ENCODE data around the gene FOXL3. TPM values are rescaled to one million over a fixed set of nuclear protein-coding genes. Genes with fewer than 3 reads are reported as not detected.
"Not testable (repeated sequence)": the region's sequence is repeated elsewhere in the genome, so short reads cannot be mapped to it uniquely, and the experiment has no call there.

FOXL3 gene
- total RNA-seq, result not detected
- long read RNA-seq, result 0 reads

- DNase-seq, result no peak
- Histone ChIP-seq H3K27ac (replicated peaks) (no peak within 1 kb of the TSS), H3K27me3 (ENCODE audit: low read depth) (peaks cover 98% of the 10 kb centered on the region), H3K9me3 (replicated peaks) (no peaks in the 10 kb centered on the region), H3K4me3 (no peak within 1 kb of the TSS), H3K4me1 (peaks cover 16% of the 10 kb centered on the region), H3K36me3 (no peaks in the 10 kb centered on the region)
- intact Hi-C loops (cut with micrococcal nuclease), result no loop called here
- no peak for TF ChIP-seq CTCF (IDR thresholded peaks at IDR 0.05; ENCODE audit: borderline replicate concordance)
Observed at GRCh38 chr7:289756-290553, at the start of gene FOXL3. Gene FOXL3 (plus strand): TSS chr7:290170. CDS start chr7:290170, 0 bp downstream.

- peak overlapping the region; percentile 27 for H3K27ac ChIP-seq (replicated peaks)
Observed at GRCh38 chr7:240887-241421, 49.0 kb upstream of the FOXL3 start.

GRCh38 chr7:241513-241912 lies 48.5 kb upstream of the FOXL3 start:
- H3K27me3 ChIP-seq (ENCODE audit: low read depth), result no peaks in the 10 kb centered on the region
- peaks cover 5% of the 10 kb centered on the region for H3K36me3 ChIP-seq
- TF ChIP-seq CTCF (IDR thresholded peaks at IDR 0.05; ENCODE audit: borderline replicate concordance), result no peak
- no peak overlapping the region for H3K27ac ChIP-seq (replicated peaks)
- peaks cover 11% of the 10 kb centered on the region for H3K4me1 ChIP-seq
- intact Hi-C loops (cut with micrococcal nuclease), result no loop called here
- H3K4me3 ChIP-seq, result no peak overlapping the region
- no peaks in the 10 kb centered on the region for H3K9me3 ChIP-seq (replicated peaks)
- DNase-seq, result no peak

More at GRCh38 chr7:240887-241421, 49.0 kb upstream of the FOXL3 start:
- Histone ChIP-seq H3K27me3 (ENCODE audit: low read depth) (no peaks in the 10 kb centered on the region), H3K9me3 (replicated peaks) (no peaks in the 10 kb centered on the region), H3K4me1 (peaks cover 14% of the 10 kb centered on the region), H3K4me3 (no peak overlapping the region), H3K36me3 (no peaks in the 10 kb centered on the region)
- no peak for DNase-seq
- TF ChIP-seq CTCF (IDR thresholded peaks at IDR 0.05; ENCODE audit: borderline replicate concordance), result no peak
- intact Hi-C loops (cut with micrococcal nuclease), result no loop called here

GRCh38 chr7:242826-243579 lies 47.0 kb upstream of the FOXL3 start:
- intact Hi-C loops (cut with micrococcal nuclease); H3K9me3 ChIP-seq (replicated peaks); H3K27me3 ChIP-seq (ENCODE audit: low read depth); H3K27ac ChIP-seq (replicated peaks); DNase-seq; H3K4me3 ChIP-seq: not testable (repeated sequence)
- peaks cover 20% of the 10 kb centered on the region for H3K36me3 ChIP-seq
- H3K4me1 ChIP-seq, result peaks cover 11% of the 10 kb centered on the region

GRCh38 chr7:243580-243978 lies 46.4 kb upstream of the FOXL3 start:
- H3K27me3 ChIP-seq (ENCODE audit: low read depth); H3K9me3 ChIP-seq (replicated peaks); DNase-seq; intact Hi-C loops (cut with micrococcal nuclease); H3K4me3 ChIP-seq; H3K27ac ChIP-seq (replicated peaks): not testable (repeated sequence)
- Histone ChIP-seq H3K36me3 (peaks cover 25% of the 10 kb centered on the region), H3K4me1 (peaks cover 11% of the 10 kb centered on the region)

- Histone ChIP-seq H3K27me3 (ENCODE audit: low read depth) (no peaks in the 10 kb centered on the region), H3K4me3 (no peak overlapping the region), H3K36me3 (peaks cover 39% of the 10 kb centered on the region), H3K4me1 (peaks cover 11% of the 10 kb centered on the region), H3K27ac (replicated peaks) (no peak overlapping the region), H3K9me3 (replicated peaks) (no peaks in the 10 kb centered on the region)
- intact Hi-C loops (cut with micrococcal nuclease), result no loop called here
- DNase-seq, result no peak
- TF ChIP-seq CTCF (IDR thresholded peaks at IDR 0.05; ENCODE audit: borderline replicate concordance), result no peak
Observed at GRCh38 chr7:244974-245373, 45.0 kb upstream of the FOXL3 start.

All from left ventricle myocardium inferior (tissue), 1 donor.